Endodermal cell (in vitro differentiated cells): Measurements from ENCODE around the gene PGA4. TPM values are rescaled to one million over a fixed set of nuclear protein-coding genes. Genes with fewer than 3 reads are reported as not detected.
"Not testable (repeated sequence)": the region's sequence is repeated elsewhere in the genome, so short reads cannot be mapped to it uniquely, and the experiment has no call there.

ENCODE experiments used
- DNase-seq: peaks from one replicate; pipeline ENCODE4 v3.0.0-alpha.2; 2017
- H3K27ac ChIP-seq: 2 replicates; pipeline ENCODE4 v1.5.1; 2013; ENCODE audit warnings: mild to moderate bottlenecking, low read depth, low read length, moderate library complexity
- H3K27me3 ChIP-seq: 2 replicates; pipeline ENCODE4 v1.6.1; 2013; ENCODE audit warnings: mild to moderate bottlenecking, low read length, moderate library complexity; ENCODE audit not compliant: insufficient read depth, control insufficient read depth, poor library complexity, severe bottlenecking
- H3K36me3 ChIP-seq: 2 replicates; pipeline ENCODE4 v1.7.0; 2013; ENCODE audit warnings: mild to moderate bottlenecking, low read length, moderate library complexity; ENCODE audit not compliant: control insufficient read depth, insufficient read depth
- H3K4me1 ChIP-seq: one replicate; pipeline ENCODE4 v1.7.0; 2013; ENCODE audit warnings: low read length; ENCODE audit not compliant: control insufficient read depth, insufficient read depth
- H3K4me3 ChIP-seq: 2 replicates; pipeline ENCODE4 v1.5.1; 2013; ENCODE audit warnings: mild to moderate bottlenecking, low read length, moderate library complexity
- H3K9ac ChIP-seq: 2 replicates; pipeline ENCODE4 v1.6.1; 2013; ENCODE audit warnings: mild to moderate bottlenecking, low read length, moderate library complexity; ENCODE audit not compliant: poor library complexity, severe bottlenecking; ENCODE audit errors: extremely low read depth
- H3K9me3 ChIP-seq: 2 replicates; pipeline ENCODE4 v1.6.1; 2013; ENCODE audit warnings: mild to moderate bottlenecking, low read length, moderate library complexity; ENCODE audit not compliant: control insufficient read depth
- H3K27ac Mint-ChIP-seq: 2 replicates; pipeline ENCODE4 v1.8.0; 2020; ENCODE audit warnings: mixed read lengths
- H3K27me3 Mint-ChIP-seq: 2 replicates; pipeline ENCODE4 v1.8.0; 2021; ENCODE audit warnings: mild to moderate bottlenecking, mixed read lengths; ENCODE audit not compliant: insufficient read depth
- H3K36me3 Mint-ChIP-seq: 2 replicates; pipeline ENCODE4 v1.8.0; 2020; ENCODE audit warnings: low read depth, mixed read lengths
- H3K4me1 Mint-ChIP-seq: 2 replicates; pipeline ENCODE4 v1.8.0; 2020; ENCODE audit warnings: mixed read lengths
- H3K4me3 Mint-ChIP-seq: 2 replicates; pipeline ENCODE4 v1.8.0; 2020; ENCODE audit warnings: mild to moderate bottlenecking, moderate library complexity, mixed read lengths
- H3K9me3 Mint-ChIP-seq: 2 replicates; pipeline ENCODE4 v1.8.0; 2020; ENCODE audit warnings: mild to moderate bottlenecking, mixed read lengths
- CTCF ChIP-seq: fragments of 200-600 bp; sonication (generic); conservative IDR thresholded peaks from 2 replicates; pipeline ENCODE4 v1.5.0; 2021; ENCODE audit warnings: antibody characterized with exemption, mild to moderate bottlenecking
- WGBS, 2 experiments: methylation state at CpG; one replicate each; pipeline versions ENCODE4 v1.1.5 to v1.1.7; 2013; ENCODE audit warnings: missing lambda C conversion rate in 2 of 2, mixed read lengths in 1 of 2; ENCODE audit not compliant: insufficient coverage in 1 of 2, insufficient read length in 1 of 2; 5-methylcytosine and 5-hydroxymethylcytosine counted together
- long read RNA-seq, 4 experiments: library from polyadenylated mRNA in 2 of 4; library from RNA in 1 of 4; library from capped mRNA in 1 of 4; stranded (forward) in 3 of 4; unstranded in 1 of 4; transcript quantifications; one replicate each; pipeline ENCODE4 v2.0.0, GENCODE V29; 2020 to 2021; ENCODE audit warnings: inconsistent platforms in 1 of 4
- polyA plus RNA-seq, 2 experiments: library from polyadenylated mRNA; stranded (reverse); fragments of 50-300 nt; gene quantifications; one replicate each; pipeline ENCODE4 v1.2.3, GENCODE V29; 2013
- total RNA-seq, 2 donors: library from RNA; stranded (reverse); fragmentation: NEBNext Ultra II Directional in 1 of 2; extraction: Animal tissue kit (Norgen Biotek cat#: 25700) in 1 of 2; gene quantifications; 2 replicates in 1 of 2; 3 replicates in 1 of 2; pipeline ENCODE4 v1.2.1, GENCODE V29; 2021

PGA4 gene
- total RNA-seq, result under 1 TPM in 1 of 2 donors, not detected in 1; 0.62 TPM
- 0.21 TPM for polyA plus RNA-seq (2013, experiment 1 of 2)
- not detected for polyA plus RNA-seq (2013, experiment 2 of 2)
- long read RNA-seq, experiment 1, result 0 reads
- long read RNA-seq, experiment 2, result 0 reads
- long read RNA-seq, experiment 3, partial matches to known transcripts, result 0 of 1 reads
- long read RNA-seq, experiment 3, other reads (novel, unspliced or antisense), result 0 of 1 reads
- long read RNA-seq, experiment 4, partial matches to known transcripts, result 0 of 2 reads
- long read RNA-seq, experiment 4, other reads (novel, unspliced or antisense), result 0 of 2 reads

- H3K27ac Mint-ChIP-seq, DNase-seq, H3K9ac ChIP-seq, H3K27ac ChIP-seq, H3K27me3 ChIP-seq, H3K36me3 Mint-ChIP-seq, H3K36me3 ChIP-seq, H3K4me3 Mint-ChIP-seq, H3K9me3 ChIP-seq, H3K27me3 Mint-ChIP-seq, H3K9me3 Mint-ChIP-seq, H3K4me1 Mint-ChIP-seq, H3K4me3 ChIP-seq, H3K4me1 ChIP-seq: not testable (repeated sequence)
- WGBS, 2 experiments, result no CpG with 5 or more reads among the region's 8 CpGs
Measured at GRCh38 chr11:61222047-61222446, at the start of gene PGA4. Gene PGA4 (plus strand): TSS chr11:61222347. CDS start chr11:61222401, 54 bp downstream.

GRCh38 chr11:61172356-61172755 lies 49.8 kb upstream of the PGA4 start:
- Mint-ChIP-seq H3K36me3 (no peaks in the 10 kb centered on the region), H3K27me3 (peaks cover 62% of the 10 kb centered on the region), H3K4me1 (peaks cover 8% of the 10 kb centered on the region), H3K27ac (no peak overlapping the region), H3K4me3 (no peak overlapping the region), H3K9me3 (peaks cover 18% of the 10 kb centered on the region)
- Histone ChIP-seq H3K4me1 (no peaks in the 10 kb centered on the region), H3K27me3 (peaks cover 20% of the 10 kb centered on the region), H3K9me3 (peaks cover 13% of the 10 kb centered on the region), H3K27ac (no peak overlapping the region), H3K4me3 (no peak overlapping the region), H3K9ac (no peak overlapping the region), H3K36me3 (no peaks in the 10 kb centered on the region)
- no peak for TF ChIP-seq CTCF
- no peak for DNase-seq
- WGBS, 2 experiments, result 84 to 89% methylated on average over 5 of the region's 5 CpGs

- Mint-ChIP-seq H3K9me3 (peaks cover 14% of the 10 kb centered on the region), H3K4me1 (peaks cover 8% of the 10 kb centered on the region), H3K27ac (no peak overlapping the region), H3K27me3 (peaks cover 62% of the 10 kb centered on the region), H3K4me3 (no peak overlapping the region), H3K36me3 (no peaks in the 10 kb centered on the region)
- Histone ChIP-seq H3K4me3 (no peak overlapping the region), H3K27me3 (peaks cover 20% of the 10 kb centered on the region), H3K27ac (no peak overlapping the region), H3K9ac (no peak overlapping the region), H3K36me3 (no peaks in the 10 kb centered on the region), H3K4me1 (no peaks in the 10 kb centered on the region), H3K9me3 (peaks cover 13% of the 10 kb centered on the region)
- WGBS, 2 experiments, result 87 to 90% methylated on average over 3 of the region's 3 CpGs
- TF ChIP-seq CTCF, result no peak
- no peak for DNase-seq
Measured at GRCh38 chr11:61172888-61173287, 49.3 kb upstream of the PGA4 start.
